GM06990 (cell line): Measurements from ENCODE around the gene NT5DC4.
"Not testable (repeated sequence)": the region's sequence is repeated elsewhere in the genome, so short reads cannot be mapped to it uniquely, and the experiment has no call there.

Source experiments
- DNase-seq: peaks from one replicate; pipeline ENCODE4 v3.0.0-alpha.2; 2011; ENCODE audit not compliant: insufficient read length; ENCODE audit errors: extremely low read depth
- H3K27me3 ChIP-seq: replicated peaks from 2 replicates; pipeline ENCODE4 v1.6.0; 2011; ENCODE audit warnings: low read length; ENCODE audit not compliant: control insufficient read depth, insufficient read depth
- H3K36me3 ChIP-seq: 2 replicates; pipeline ENCODE4 v1.5.1; 2011; ENCODE audit warnings: low read length; ENCODE audit not compliant: control insufficient read depth, insufficient read depth
- H3K4me3 ChIP-seq: replicated peaks from 2 replicates; pipeline ENCODE4 v1.5.1; 2011; ENCODE audit warnings: low read depth, mild to moderate bottlenecking, control low read depth, low read length
- CTCF ChIP-seq: IDR thresholded peaks from 2 replicates; pipeline ENCODE4 v1.5.1; 2011; ENCODE audit warnings: low read length, control low read depth, mild to moderate bottlenecking, inconsistent platforms; ENCODE audit not compliant: insufficient read depth, poor library complexity, severe bottlenecking

NT5DC4 gene

DNA sequence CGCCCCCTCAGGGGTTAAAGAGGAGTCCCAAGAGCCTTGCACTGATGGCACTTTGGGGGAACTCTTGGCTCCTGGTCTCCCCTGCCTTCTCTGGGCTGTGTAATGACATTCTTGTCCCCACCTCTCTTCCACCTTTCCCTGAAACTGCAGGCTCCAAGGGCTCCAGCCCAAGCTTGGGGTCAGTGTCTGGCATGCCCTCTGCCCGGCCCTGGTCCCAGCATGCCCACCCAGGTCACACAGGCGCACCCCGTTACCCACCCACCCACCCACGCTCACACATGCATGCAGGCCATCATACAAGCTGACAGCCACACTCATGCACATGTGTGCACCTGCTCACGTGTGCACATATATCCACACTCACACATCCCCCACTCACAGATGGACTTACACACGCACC is 6.9 kb upstream of the NT5DC4 start:
- H3K4me3 ChIP-seq, result no peak overlapping the region
- no peaks in the 10 kb centered on the region for H3K36me3 ChIP-seq
- H3K27me3 ChIP-seq, result no peaks in the 10 kb centered on the region
- TF ChIP-seq CTCF, result no peak
- no peak for DNase-seq

DNA sequence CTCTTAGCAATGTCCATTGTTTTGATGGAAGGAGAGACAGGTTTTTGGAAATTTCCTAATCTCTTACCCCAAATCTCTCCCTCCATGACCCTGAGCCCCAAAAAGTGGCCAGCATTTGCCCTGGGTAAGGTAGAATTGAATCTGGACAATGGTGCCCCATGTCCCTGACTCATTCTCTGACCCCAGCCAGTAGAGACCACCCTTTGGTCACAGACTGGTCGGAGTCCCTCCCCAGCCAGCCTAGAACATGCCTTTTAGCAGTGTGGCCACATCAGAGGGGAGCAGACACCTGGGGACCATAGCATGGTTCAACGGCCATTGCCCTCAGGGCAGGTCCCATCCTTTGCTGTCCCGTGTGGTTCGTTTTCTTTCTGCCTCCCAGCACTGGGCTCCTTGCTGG is 6.5 kb upstream of the NT5DC4 start:
- Histone ChIP-seq H3K36me3 (no peaks in the 10 kb centered on the region), H3K27me3 (no peaks in the 10 kb centered on the region), H3K4me3 (no peak overlapping the region)
- TF ChIP-seq CTCF, result no peak
- DNase-seq, result no peak

GRCh38 chr2:112714836-112715631 is 5.8 kb upstream of the NT5DC4 start:
- no peak for TF ChIP-seq CTCF
- no peak overlapping the region for H3K4me3 ChIP-seq
- no peaks in the 10 kb centered on the region for H3K27me3 ChIP-seq
- DNase-seq, result no peak
- H3K36me3 ChIP-seq, result no peaks in the 10 kb centered on the region

DNA sequence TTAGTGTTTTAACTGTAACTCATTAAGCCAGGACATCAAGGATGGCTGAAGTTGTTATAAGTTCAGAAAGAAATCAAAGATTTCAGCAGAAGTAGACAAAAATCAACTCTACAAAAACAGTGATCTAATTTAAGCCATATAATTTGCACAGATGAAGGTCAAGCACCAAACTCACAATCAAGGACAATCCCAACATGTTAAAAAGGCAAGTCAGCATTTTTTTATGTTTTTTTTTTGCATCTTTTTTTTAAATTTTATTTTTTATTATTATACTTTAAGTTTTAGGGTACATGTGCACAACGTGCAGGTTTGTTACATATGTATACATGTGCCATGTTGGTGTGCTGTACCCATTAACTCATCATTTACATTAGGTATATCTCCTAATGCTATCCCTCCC is 4.7 kb upstream of the NT5DC4 start:
- H3K27me3 ChIP-seq, H3K4me3 ChIP-seq, DNase-seq, H3K36me3 ChIP-seq: not testable (repeated sequence)

GRCh38 chr2:112716826-112717352 is 3.9 kb upstream of the NT5DC4 start:
- not testable (repeated sequence) for DNase-seq, H3K4me3 ChIP-seq, H3K27me3 ChIP-seq, H3K36me3 ChIP-seq

- Histone ChIP-seq H3K27me3 (no peaks in the 10 kb centered on the region), H3K4me3 (no peak overlapping the region), H3K36me3 (no peaks in the 10 kb centered on the region)
- DNase-seq, result no peak
- TF ChIP-seq CTCF, result no peak
These were observed 1.9 kb upstream of the NT5DC4 start for GRCh38 chr2:112718863-112719370.
